Type B pancreatic cell (in vitro differentiated cells): Measurements from ENCODE around the gene NUAK1. TPM values are rescaled to one million over a fixed set of nuclear protein-coding genes. Genes with fewer than 3 reads are reported as not detected.

Experiments
- DNase-seq: peaks from one replicate; pipeline ENCODE4 v3.0.0; 2021; ENCODE audit warnings: mixed read lengths; ENCODE audit not compliant: unreplicated experiment; ENCODE audit errors: extremely low spot score
- H3K27ac Mint-ChIP-seq: 2 replicates; pipeline ENCODE4 v1.8.0; 2021; ENCODE audit warnings: mild to moderate bottlenecking, mixed read lengths
- H3K27me3 Mint-ChIP-seq: 2 replicates; pipeline ENCODE4 v1.8.0; 2021; ENCODE audit warnings: mixed read lengths
- H3K36me3 Mint-ChIP-seq: 2 replicates; pipeline ENCODE4 v1.8.0; 2021; ENCODE audit warnings: mixed read lengths
- H3K4me1 Mint-ChIP-seq: one replicate; pipeline ENCODE4 v1.8.0; 2021; ENCODE audit warnings: mixed read lengths; ENCODE audit not compliant: unreplicated experiment
- H3K4me3 Mint-ChIP-seq: 2 replicates; pipeline ENCODE4 v1.8.0; 2021; ENCODE audit warnings: mild to moderate bottlenecking, mixed read lengths
- H3K9me3 Mint-ChIP-seq: 2 replicates; pipeline ENCODE4 v1.8.0; 2021; ENCODE audit warnings: mixed read lengths
- long read RNA-seq: library from polyadenylated mRNA; unstranded; transcript quantifications from one replicate; pipeline ENCODE4 v2.0.0, GENCODE V29; 2020
- total RNA-seq: library from RNA; stranded (reverse); gene quantifications from 2 replicates; pipeline ENCODE4 v1.2.1, GENCODE V29; 2021; ENCODE audit warnings: low replicate concordance
- TF ChIP-seq, protein P1 (sequence below): fragments of 200-600 bp; sonication (generic); conservative IDR thresholded peaks from 2 replicates; pipeline ENCODE4 v1.5.0; 2021; ENCODE audit warnings: antibody characterized with exemption, mild to moderate bottlenecking

The NUAK1 gene
- total RNA-seq: 6.5 and 8.1 TPM in 2 replicates
- long read RNA-seq: 0 reads

DNA sequence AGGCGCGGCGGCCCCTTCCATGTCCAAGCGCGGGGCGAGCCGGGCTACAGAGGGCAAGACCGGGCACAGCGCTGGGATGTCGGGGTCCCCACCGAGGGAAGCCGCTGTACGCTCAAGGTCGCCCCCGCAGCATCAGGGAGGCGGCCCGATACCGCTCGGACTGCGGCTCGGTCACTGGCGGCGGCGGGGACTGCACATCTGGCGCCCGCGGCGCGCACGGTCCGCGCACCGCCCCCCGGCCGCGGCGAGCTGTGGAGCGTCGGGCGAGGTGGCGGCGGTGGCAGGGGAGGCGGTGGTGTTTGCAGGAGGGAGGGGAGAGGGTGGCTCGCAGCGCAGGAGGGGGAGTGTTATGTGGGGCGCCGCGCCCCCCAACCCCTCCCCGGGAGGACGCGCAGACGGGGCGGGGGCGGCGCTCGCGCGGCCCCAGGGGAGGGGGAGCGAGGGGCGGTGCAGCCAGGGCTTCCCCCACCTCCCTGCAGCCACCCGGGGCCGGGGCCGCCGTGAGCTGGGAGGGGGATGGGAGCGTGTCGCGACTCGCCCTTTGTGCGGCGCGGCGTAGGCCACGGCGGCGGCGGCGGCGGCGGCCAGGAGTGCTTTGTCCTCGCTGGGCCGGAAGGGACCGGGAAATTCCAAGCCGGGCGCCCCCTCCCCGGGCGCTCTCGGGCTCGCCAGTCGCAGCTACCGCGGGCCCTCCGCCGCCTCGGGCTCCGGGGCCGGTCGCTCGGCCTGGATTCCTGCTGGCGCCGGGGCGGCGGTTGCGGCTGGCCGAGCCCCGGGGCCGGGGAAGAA, at the start of gene NUAK1:
Gene NUAK1, minus strand, starts transcription at position 322 of the 789 bp plus-strand sequence. Its CDS starts 301 bp downstream, at position 21.
- H3K4me1 Mint-ChIP-seq: peaks cover 53% of the 10 kb centered on the region
- TF ChIP-seq, protein P1, sequence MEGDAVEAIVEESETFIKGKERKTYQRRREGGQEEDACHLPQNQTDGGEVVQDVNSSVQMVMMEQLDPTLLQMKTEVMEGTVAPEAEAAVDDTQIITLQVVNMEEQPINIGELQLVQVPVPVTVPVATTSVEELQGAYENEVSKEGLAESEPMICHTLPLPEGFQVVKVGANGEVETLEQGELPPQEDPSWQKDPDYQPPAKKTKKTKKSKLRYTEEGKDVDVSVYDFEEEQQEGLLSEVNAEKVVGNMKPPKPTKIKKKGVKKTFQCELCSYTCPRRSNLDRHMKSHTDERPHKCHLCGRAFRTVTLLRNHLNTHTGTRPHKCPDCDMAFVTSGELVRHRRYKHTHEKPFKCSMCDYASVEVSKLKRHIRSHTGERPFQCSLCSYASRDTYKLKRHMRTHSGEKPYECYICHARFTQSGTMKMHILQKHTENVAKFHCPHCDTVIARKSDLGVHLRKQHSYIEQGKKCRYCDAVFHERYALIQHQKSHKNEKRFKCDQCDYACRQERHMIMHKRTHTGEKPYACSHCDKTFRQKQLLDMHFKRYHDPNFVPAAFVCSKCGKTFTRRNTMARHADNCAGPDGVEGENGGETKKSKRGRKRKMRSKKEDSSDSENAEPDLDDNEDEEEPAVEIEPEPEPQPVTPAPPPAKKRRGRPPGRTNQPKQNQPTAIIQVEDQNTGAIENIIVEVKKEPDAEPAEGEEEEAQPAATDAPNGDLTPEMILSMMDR: peak; percentile 45
- H3K9me3 Mint-ChIP-seq: no peaks in the 10 kb centered on the region
- DNase-seq: peak; percentile 85
- peak within 1 kb of the TSS; percentile 91 for H3K27ac Mint-ChIP-seq
- peak within 1 kb of the TSS; percentile 96 for H3K4me3 Mint-ChIP-seq
- peaks cover 27% of the 10 kb centered on the region for H3K27me3 Mint-ChIP-seq
- H3K36me3 Mint-ChIP-seq: peaks cover 8% of the 10 kb centered on the region

DNA sequence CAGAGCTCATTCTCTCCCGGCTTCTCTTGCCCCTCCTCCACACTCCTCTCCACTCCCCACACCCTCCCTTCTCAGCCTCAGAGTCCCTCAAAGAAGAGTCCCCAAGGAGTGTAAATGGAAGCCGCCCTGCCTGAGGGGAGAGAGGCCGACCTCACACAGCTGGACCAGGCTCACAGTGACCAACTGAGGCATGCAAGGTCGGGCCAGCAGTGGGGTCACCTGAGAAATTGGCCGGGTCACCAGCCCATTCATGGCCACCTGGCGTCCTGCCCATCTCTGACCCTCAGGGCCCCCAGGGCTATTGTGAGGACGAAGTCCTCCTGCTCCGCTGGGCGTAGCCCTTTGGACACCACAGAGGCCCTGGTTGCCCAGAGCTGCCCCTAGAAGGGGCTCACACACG, 49.5 kb upstream of the NUAK1 start:
- Mint-ChIP-seq H3K27ac (no peak overlapping the region), H3K27me3 (no peaks in the 10 kb centered on the region)

DNA sequence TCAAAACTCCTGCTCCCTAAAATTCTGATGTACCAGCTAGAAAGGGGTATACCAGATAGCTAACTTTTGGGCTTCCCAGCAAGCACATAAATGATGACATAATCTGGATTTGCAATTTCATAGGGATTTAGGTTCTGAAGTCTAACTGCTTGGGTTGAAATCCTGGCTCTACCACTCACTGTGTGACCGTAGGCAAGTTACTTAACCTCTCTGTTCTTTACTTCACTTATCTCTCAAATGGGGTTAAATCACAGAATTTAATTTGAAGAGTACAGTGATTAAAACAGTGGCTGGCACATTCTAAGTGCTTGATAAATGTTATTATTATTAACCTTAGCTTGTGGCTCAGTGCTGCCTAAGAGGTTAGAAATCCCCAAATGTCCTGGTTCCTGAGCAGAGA, 49.1 kb upstream of the NUAK1 start:
- no peak overlapping the region for H3K4me3 Mint-ChIP-seq

More for the DNA sequence above, 49.5 kb upstream of the NUAK1 start:
- Mint-ChIP-seq H3K9me3 (no peaks in the 10 kb centered on the region), H3K4me1 (peaks cover 9% of the 10 kb centered on the region), H3K4me3 (no peak overlapping the region), H3K36me3 (no peaks in the 10 kb centered on the region)
- DNase-seq: no peak
- TF ChIP-seq, protein P1: no peak

DNA sequence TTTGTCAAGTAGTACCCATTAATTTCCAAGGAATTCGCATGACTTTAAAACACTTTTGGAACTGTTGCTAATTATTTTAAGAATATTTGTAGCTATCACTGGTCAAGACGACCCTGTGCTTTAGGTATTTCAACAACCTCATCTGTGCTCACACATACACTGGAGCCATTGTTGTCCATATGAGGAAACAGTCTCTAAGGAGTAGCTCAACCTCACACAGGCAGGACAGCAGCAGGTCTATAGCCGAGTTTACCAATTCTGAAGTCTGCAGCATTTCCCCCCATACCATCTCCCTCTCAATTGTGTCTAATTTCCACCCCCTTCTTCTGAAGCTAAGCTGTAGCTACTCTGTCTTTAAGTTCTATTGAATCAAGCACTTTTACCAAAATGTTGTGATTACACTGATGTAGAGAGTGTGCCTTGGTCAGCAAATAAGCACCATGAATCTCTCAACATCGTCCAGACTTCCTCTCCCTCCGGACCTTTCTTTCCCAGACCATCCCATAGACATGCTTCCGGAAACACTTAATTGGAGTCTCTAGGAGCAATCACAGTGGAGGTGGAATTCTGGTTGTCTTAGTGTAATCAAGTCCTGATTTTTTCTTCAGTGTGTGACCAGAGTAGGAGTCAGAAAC, 48.5 kb upstream of the NUAK1 start:
- Mint-ChIP-seq H3K4me3 (no peak overlapping the region), H3K27ac (no peak overlapping the region)

More for the DNA sequence above, 49.1 kb upstream of the NUAK1 start:
- H3K36me3 Mint-ChIP-seq: no peaks in the 10 kb centered on the region
- no peak overlapping the region for H3K27ac Mint-ChIP-seq
- H3K4me1 Mint-ChIP-seq: peaks cover 9% of the 10 kb centered on the region
- DNase-seq: no peak
- no peaks in the 10 kb centered on the region for H3K9me3 Mint-ChIP-seq
- TF ChIP-seq, protein P1: no peak
- no peaks in the 10 kb centered on the region for H3K27me3 Mint-ChIP-seq

DNA sequence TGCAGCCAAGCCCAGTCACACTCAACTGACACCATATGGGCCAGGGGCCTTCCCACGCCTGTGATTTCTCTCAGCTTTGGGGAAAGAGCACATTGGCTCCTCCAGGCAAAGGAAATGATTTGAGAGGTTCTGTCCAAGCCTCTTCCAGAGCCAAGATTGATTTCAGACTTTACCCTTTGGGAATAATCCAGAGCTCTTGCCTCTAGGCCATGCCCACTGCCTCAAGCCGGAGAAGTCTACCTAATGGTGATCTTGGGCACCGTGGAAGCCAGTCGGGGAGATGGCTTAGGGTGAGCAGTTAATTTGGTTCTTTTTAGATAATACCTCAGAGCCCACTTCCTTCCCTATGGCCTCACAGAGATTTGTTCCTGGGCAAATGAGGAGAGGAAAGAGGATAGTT, 45.0 kb upstream of the NUAK1 start:
- H3K4me1 Mint-ChIP-seq: peaks cover 16% of the 10 kb centered on the region
- no peaks in the 10 kb centered on the region for H3K9me3 Mint-ChIP-seq
- no peak overlapping the region for H3K4me3 Mint-ChIP-seq
- TF ChIP-seq, protein P1: no peak
- H3K36me3 Mint-ChIP-seq: no peaks in the 10 kb centered on the region
- H3K27ac Mint-ChIP-seq: no peak overlapping the region
- no peaks in the 10 kb centered on the region for H3K27me3 Mint-ChIP-seq
- no peak for DNase-seq

More for the DNA sequence above, 48.5 kb upstream of the NUAK1 start:
- no peaks in the 10 kb centered on the region for H3K27me3 Mint-ChIP-seq
- H3K4me1 Mint-ChIP-seq: peaks cover 9% of the 10 kb centered on the region
- TF ChIP-seq, protein P1: no peak
- no peak for DNase-seq
- H3K9me3 Mint-ChIP-seq: no peaks in the 10 kb centered on the region
- H3K36me3 Mint-ChIP-seq: no peaks in the 10 kb centered on the region
